ENCODE measurements around the gene ATRN.

DNA sequence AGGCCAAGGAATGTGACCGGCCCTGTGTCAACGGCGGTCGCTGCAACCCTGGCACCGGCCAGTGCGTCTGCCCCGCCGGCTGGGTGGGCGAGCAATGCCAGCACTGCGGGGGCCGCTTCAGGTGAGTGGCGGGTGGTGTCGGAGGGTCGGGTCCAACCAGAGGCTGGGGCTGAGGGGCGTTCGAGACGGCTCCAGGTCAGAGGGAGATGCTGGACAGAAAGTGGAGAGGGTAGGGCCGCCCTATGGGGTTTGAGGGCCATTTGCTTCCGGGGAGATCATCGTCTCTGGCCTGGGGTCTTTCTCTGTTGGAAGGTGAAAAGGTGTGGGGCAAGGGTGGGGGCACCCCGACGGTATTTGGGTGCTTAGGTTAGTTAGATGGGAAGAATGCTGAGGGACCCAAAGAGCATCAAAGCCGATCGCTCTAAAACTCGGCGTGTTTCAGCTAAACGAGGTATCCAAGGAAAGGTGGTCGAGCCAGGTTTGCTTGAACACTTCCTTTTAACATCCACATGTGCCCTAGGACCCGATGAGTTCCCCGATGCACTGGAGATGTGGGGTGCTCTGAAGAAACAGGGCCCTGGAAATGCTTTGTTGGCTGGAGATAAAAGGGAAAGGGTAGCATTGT is 691 bp downstream of the ATRN start:
- TF ChIP-seq SP1 (IDR thresholded peaks at IDR 0.05) (no peak), ZNF384 (IDR thresholded peaks at IDR 0.05) (no peak), SUZ12 (IDR thresholded peaks at IDR 0.05) (no peak), LEF1 (IDR thresholded peaks at IDR 0.05; ENCODE audit: borderline replicate concordance) (no peak), TARDBP (IDR thresholded peaks at IDR 0.05) (no peak), ELF4 (IDR thresholded peaks at IDR 0.05) (no peak)
